Kidney (tissue), 14 donors: ENCODE data around the gene PARP12. TPM values are rescaled to one million over a fixed set of nuclear protein-coding genes. Genes with fewer than 3 reads are reported as not detected.

Experiments used
- DNase-seq, 5 donors: peaks; one replicate each; pipeline ENCODE4 v3.0.0-alpha.2; 2013 to 2020
- FAIRE-seq: peaks from 2 replicates; lab custom pipeline; 2012; peaks lifted over from hg19 to GRCh38; lab: Jason Lieb, UNC
- H3K27ac ChIP-seq, 2 donors: one replicate each; pipeline ENCODE4 v1.7.0; 2013; ENCODE audit warnings: low read depth in 2 of 2, low read length in 2 of 2, inconsistent platforms in 1 of 2
- H3K27me3 ChIP-seq: one replicate; pipeline ENCODE4 v1.7.1; 2013; ENCODE audit warnings: low read length, inconsistent platforms; ENCODE audit not compliant: control insufficient read depth, insufficient read depth
- H3K36me3 ChIP-seq, 3 donors: one replicate each; pipeline versions ENCODE4 v1.7.0 to v1.7.1; 2013; ENCODE audit warnings: low read length in 3 of 3, control low read depth in 1 of 3, inconsistent platforms in 1 of 3; ENCODE audit not compliant: insufficient read depth in 3 of 3, control insufficient read depth in 2 of 3
- H3K4me1 ChIP-seq, 3 donors: one replicate each; pipeline versions ENCODE4 v1.7.0 to v1.7.1; 2013; ENCODE audit warnings: low read length in 3 of 3, inconsistent platforms in 1 of 3, low read depth in 1 of 3; ENCODE audit not compliant: control insufficient read depth in 2 of 3, insufficient read depth in 2 of 3
- H3K4me3 ChIP-seq, 3 donors: one replicate each; pipeline versions ENCODE4 v1.7.0 to v1.8.1; 2013; ENCODE audit warnings: low read length in 3 of 3, control low read depth in 1 of 3, inconsistent platforms in 1 of 3
- H3K9ac ChIP-seq, 3 donors: one replicate each; pipeline versions ENCODE4 v1.7.0 to v1.7.1; 2013; ENCODE audit warnings: low read length in 3 of 3, control low read depth in 1 of 3, inconsistent platforms in 1 of 3
- H3K9me3 ChIP-seq, 3 donors: one replicate each; pipeline versions ENCODE4 v1.7.0 to v1.7.1; 2013; ENCODE audit warnings: low read length in 3 of 3, control low read depth in 1 of 3, inconsistent platforms in 1 of 3; ENCODE audit not compliant: control insufficient read depth in 2 of 3, insufficient read depth in 1 of 3
- intact Hi-C: fragments of 100-400 bp; cut with DNase I; formaldehyde crosslinking; loops from one replicate; pipeline ENCODE4 v1.11.1; 2022
- polyA plus RNA-seq: library from polyadenylated mRNA; stranded (reverse); fragments of 350-450 nt; fragmentation: Illumina TruSeq; extraction: RNeasy Lipid Tissue Mini Kit (QIAGEN cat#74804); gene quantifications from one replicate; pipeline ENCODE4 v1.2.3, GENCODE V29; 2014; ENCODE audit warnings: low read depth, low replicate concordance; ENCODE audit not compliant: insufficient read depth
- total RNA-seq: library from RNA; stranded (reverse); fragmentation: NEBNext Ultra II Directional; extraction: Animal tissue kit (Norgen Biotek cat#: 25700); gene quantifications from one replicate; pipeline ENCODE4 v1.2.1, GENCODE V29; 2021
- TF ChIP-seq, protein P1 (sequence below): IDR thresholded peaks from 3 replicates; pipeline ENCODE4 v1.5.1; 2012; ENCODE audit warnings: mild to moderate bottlenecking, moderate library complexity, borderline replicate concordance; ENCODE audit not compliant: insufficient read depth; ENCODE audit errors: extremely low read depth
- donor health status: control.
- donor health status: control.
- donor health status: control.
- donor health status: control.
- donor health status: control.
- donor health status: DM: yes; HTN: yes; CAD: no.
- donor health status: Normal renal cell carcinoma (clear cell type).

Gene PARP12
- total and polyA plus RNA-seq, 2 donors from 2014 or later: 15.2 to 40.2 TPM

DNA sequence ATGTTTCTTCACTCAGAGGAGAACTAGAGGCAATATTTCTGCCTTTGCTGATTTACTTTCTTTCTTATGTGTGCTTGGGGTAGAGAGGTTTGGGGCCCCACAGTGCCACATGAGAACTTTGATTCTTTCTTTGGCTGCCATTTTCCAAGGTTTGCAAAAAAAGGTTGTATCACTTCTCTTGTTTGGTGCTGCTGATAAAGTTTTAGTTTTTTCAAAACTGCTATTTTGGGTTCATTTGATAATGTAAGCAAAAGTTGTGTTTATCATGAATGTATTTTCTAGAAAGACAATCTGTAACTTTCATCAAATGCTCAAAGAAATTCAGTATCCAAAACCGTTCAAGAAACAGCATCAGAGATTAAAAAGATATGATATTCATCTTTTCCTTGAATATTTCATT is 30.6 kb upstream of the PARP12 start:
- H3K4me3 ChIP-seq: no peak overlapping the region
- DNase-seq (no peak), FAIRE-seq (no peak)
- H3K9ac ChIP-seq: no peak overlapping the region
- H3K27me3 ChIP-seq: no peaks in the 10 kb centered on the region
- intact Hi-C loops: no loop called here
- TF ChIP-seq, protein P1, sequence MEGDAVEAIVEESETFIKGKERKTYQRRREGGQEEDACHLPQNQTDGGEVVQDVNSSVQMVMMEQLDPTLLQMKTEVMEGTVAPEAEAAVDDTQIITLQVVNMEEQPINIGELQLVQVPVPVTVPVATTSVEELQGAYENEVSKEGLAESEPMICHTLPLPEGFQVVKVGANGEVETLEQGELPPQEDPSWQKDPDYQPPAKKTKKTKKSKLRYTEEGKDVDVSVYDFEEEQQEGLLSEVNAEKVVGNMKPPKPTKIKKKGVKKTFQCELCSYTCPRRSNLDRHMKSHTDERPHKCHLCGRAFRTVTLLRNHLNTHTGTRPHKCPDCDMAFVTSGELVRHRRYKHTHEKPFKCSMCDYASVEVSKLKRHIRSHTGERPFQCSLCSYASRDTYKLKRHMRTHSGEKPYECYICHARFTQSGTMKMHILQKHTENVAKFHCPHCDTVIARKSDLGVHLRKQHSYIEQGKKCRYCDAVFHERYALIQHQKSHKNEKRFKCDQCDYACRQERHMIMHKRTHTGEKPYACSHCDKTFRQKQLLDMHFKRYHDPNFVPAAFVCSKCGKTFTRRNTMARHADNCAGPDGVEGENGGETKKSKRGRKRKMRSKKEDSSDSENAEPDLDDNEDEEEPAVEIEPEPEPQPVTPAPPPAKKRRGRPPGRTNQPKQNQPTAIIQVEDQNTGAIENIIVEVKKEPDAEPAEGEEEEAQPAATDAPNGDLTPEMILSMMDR: no peak
- no peaks in the 10 kb centered on the region for H3K9me3 ChIP-seq
- H3K36me3 ChIP-seq: peaks cover 0 to 40% (median 35%) of the 10 kb centered on the region in 3 donors
- no peak overlapping the region for H3K27ac ChIP-seq
- no peaks in the 10 kb centered on the region for H3K4me1 ChIP-seq

DNA sequence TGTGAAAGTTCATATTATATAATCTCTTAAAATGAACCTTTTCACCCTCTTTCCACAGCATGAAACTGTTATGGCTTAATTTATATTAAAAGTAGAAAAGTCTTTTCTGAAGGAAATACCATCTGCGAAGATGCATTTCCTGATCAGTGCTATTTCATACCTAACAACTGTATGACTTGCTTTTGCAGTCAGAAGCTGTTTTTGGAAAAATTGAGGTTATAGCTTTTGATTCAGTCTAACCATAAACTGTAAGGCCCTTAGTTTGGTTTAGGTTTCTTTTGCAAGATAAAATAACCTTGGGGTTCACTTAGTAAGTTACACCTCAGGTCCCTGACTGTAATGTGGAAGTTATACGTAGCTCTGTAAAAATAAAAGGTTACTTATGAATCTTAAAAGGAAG is 22.7 kb upstream of the PARP12 start:
- Histone ChIP-seq H3K27ac (no peak overlapping the region), H3K27me3 (no peaks in the 10 kb centered on the region), H3K4me3 (no peak overlapping the region), H3K9ac (no peak overlapping the region), H3K4me1 (no peaks in the 10 kb centered on the region), H3K9me3 (no peaks in the 10 kb centered on the region), H3K36me3 (peaks cover 0 to 5% (median 0%) of the 10 kb centered on the region in 3 donors)
- FAIRE-seq (no peak), DNase-seq (no peak)
- intact Hi-C loops: no loop called here
- TF ChIP-seq, protein P1: no peak

DNA sequence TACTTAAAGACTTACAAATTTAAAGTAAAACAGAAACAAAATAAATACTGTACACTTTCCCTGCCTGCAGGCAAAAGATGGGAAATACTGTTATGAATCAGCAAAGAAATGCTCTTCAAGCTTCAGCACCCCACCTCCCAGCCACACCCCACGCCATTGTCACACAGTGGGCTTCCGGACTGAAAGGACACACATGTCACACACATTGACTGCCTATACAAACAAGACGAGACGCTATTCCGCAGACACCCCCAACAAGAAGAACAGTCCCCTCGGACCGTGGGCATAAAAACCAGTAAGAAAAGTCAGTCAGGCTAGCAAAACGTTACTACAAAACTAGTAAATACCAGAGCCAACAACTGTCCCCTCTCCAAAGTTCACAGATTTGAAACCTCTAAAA is 22.2 kb upstream of the PARP12 start:
- FAIRE-seq: no peak
- H3K9ac ChIP-seq: no peak overlapping the region
- no peak for DNase-seq
- TF ChIP-seq, protein P1: no peak
- intact Hi-C loops: no loop called here
- no peaks in the 10 kb centered on the region for H3K9me3 ChIP-seq
- no peaks in the 10 kb centered on the region for H3K27me3 ChIP-seq
- H3K4me3 ChIP-seq: no peak overlapping the region
- no peaks in the 10 kb centered on the region for H3K4me1 ChIP-seq
- peaks cover 0 to 5% (median 0%) of the 10 kb centered on the region in 3 donors for H3K36me3 ChIP-seq
- H3K27ac ChIP-seq: no peak overlapping the region

DNA sequence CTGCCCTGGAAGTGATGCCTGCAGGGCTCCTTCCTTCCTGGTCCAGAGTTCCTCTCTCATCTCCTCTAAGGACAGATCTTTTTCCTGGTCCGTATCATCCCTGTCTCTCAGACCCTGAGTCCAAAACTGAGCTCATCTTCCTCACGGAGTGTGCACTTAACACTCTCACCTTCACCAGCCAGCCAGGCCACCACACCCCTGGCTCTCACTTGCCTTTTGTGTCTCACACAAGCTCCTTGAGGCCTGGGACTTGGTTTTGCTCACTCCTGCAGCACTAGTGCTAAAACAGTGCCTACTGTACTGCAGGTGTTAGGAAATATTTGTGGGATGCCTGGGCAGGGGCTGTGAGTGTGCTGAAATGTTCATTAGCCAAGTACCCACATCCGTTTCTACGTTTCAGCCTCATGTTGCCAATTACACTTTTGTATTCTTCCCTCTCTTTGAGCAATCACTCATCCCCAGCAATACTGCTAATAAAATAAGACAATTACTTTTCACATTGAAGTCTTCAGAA is 21.4 kb upstream of the PARP12 start:
- no peak overlapping the region for H3K4me3 ChIP-seq
- no peak overlapping the region for H3K9ac ChIP-seq
- TF ChIP-seq, protein P1: no peak
- intact Hi-C loops: no loop called here
- H3K27me3 ChIP-seq: no peaks in the 10 kb centered on the region
- no peaks in the 10 kb centered on the region for H3K9me3 ChIP-seq
- H3K4me1 ChIP-seq: no peaks in the 10 kb centered on the region
- FAIRE-seq: no peak
- H3K36me3 ChIP-seq: peaks cover 0 to 5% (median 0%) of the 10 kb centered on the region in 3 donors
- H3K27ac ChIP-seq: no peak overlapping the region
- DNase-seq: no peak
